Activated B cell treated with CpG ODN at 0.5 μM for 24 hours (primary cell): Measurements from ENCODE around the gene AGTRAP. TPM values are rescaled to one million over a fixed set of nuclear protein-coding genes. Genes with fewer than 3 reads are reported as not detected.

Experiments
- ATAC-seq: fragments of 200-7000 bp; cut with Tn5 transposase; one replicate; pipeline ENCODE4 v1.10.0; 2021; ENCODE audit warnings: low read depth, mild to moderate bottlenecking, moderate library complexity
- CTCF ChIA-PET: fragments of 350-600 bp; sonication (Branson Sonifier 250); formaldehyde crosslinking; loops from one replicate; lab custom pipeline; 2021; ENCODE audit warnings: antibody characterized with exemption; lab: Charles Lee
- POLR2A ChIA-PET: fragments of 350-600 bp; sonication (Branson Sonifier 250); formaldehyde crosslinking; loops from one replicate; lab custom pipeline; 2021; ENCODE audit warnings: antibody characterized with exemption; lab: Charles Lee
- DNase-seq: peaks from one replicate; pipeline ENCODE4 v3.0.0; 2022
- H3K27ac Mint-ChIP-seq: one replicate; pipeline ENCODE4 v1.8.0; 2020; ENCODE audit warnings: mixed read lengths
- H3K27me3 Mint-ChIP-seq: one replicate; pipeline ENCODE4 v1.8.0; 2021; ENCODE audit warnings: mixed read lengths
- H3K36me3 Mint-ChIP-seq: one replicate; pipeline ENCODE4 v1.8.0; 2021; ENCODE audit warnings: low read depth, mixed read lengths
- H3K4me1 Mint-ChIP-seq: one replicate; pipeline ENCODE4 v1.8.0; 2021; ENCODE audit warnings: mixed read lengths
- H3K4me3 Mint-ChIP-seq: one replicate; pipeline ENCODE4 v1.8.0; 2020; ENCODE audit warnings: mild to moderate bottlenecking, mixed read lengths
- H3K9me3 Mint-ChIP-seq: one replicate; pipeline ENCODE4 v1.8.0; 2020; ENCODE audit warnings: mixed read lengths
- CTCF ChIP-seq: fragments of 200-600 bp; IDR thresholded peaks from one replicate; pipeline ENCODE4 v1.8.0; 2022; ENCODE audit warnings: antibody characterized with exemption, mild to moderate bottlenecking
- intact Hi-C: fragments of 100-400 bp; cut with micrococcal nuclease; formaldehyde crosslinking; loops from one replicate; pipeline ENCODE4 v1.15.1; 2024
- total RNA-seq: library from RNA; stranded (reverse); gene quantifications from 2 replicates; pipeline ENCODE4 v1.2.3, GENCODE V29; 2022

AGTRAP gene
- total RNA-seq, 1 donor from 2014 or later: 13.9 TPM

GRCh38 chr1:11752359-11753088, 16.6 kb downstream of the AGTRAP start:
- POLR2A ChIA-PET: no interaction called here
- H3K4me3 Mint-ChIP-seq: no peak overlapping the region
- CTCF ChIA-PET: interaction anchor here (1.1 kb wide), 1 partner anchor 109 kb away, joined by 4 read pairs; no protein-coding TSS in a partner anchor

GRCh38 chr1:11753555-11754208, 17.7 kb downstream of the AGTRAP start:
- Mint-ChIP-seq H3K9me3 (no peaks in the 10 kb centered on the region), H3K4me3 (no peak overlapping the region), H3K27me3 (peaks cover 1% of the 10 kb centered on the region), H3K36me3 (peaks cover 6% of the 10 kb centered on the region), H3K27ac (no peak overlapping the region), H3K4me1 (peaks cover 6% of the 10 kb centered on the region)
- CTCF ChIA-PET: no interaction called here
- no peak for TF ChIP-seq CTCF
- DNase-seq (no peak), ATAC-seq (no peak)
- POLR2A ChIA-PET: no interaction called here
- intact Hi-C loops: no loop called here

More at GRCh38 chr1:11752359-11753088, 16.6 kb downstream of the AGTRAP start:
- Mint-ChIP-seq H3K27me3 (peaks cover 1% of the 10 kb centered on the region), H3K9me3 (no peaks in the 10 kb centered on the region), H3K27ac (no peak overlapping the region), H3K36me3 (peaks cover 6% of the 10 kb centered on the region), H3K4me1 (peaks cover 6% of the 10 kb centered on the region)
- no peak for ATAC-seq
- intact Hi-C loops: no loop called here
- TF ChIP-seq CTCF: no peak
- DNase-seq: no peak

- ATAC-seq (no peak), DNase-seq (no peak)
- H3K36me3 Mint-ChIP-seq: no peaks in the 10 kb centered on the region
- no peaks in the 10 kb centered on the region for H3K9me3 Mint-ChIP-seq
- peaks cover 8% of the 10 kb centered on the region for H3K27me3 Mint-ChIP-seq
- POLR2A ChIA-PET: no interaction called here
- TF ChIP-seq CTCF: no peak
- no peak overlapping the region for H3K27ac Mint-ChIP-seq
- intact Hi-C loops: no loop called here
- no peak overlapping the region for H3K4me3 Mint-ChIP-seq
- CTCF ChIA-PET: no interaction called here
- H3K4me1 Mint-ChIP-seq: peaks cover 5% of the 10 kb centered on the region
Measured at GRCh38 chr1:11757047-11757446, 21.1 kb downstream of the AGTRAP start.

- DNase-seq (no peak), ATAC-seq (no peak)
- H3K27ac Mint-ChIP-seq: no peak overlapping the region
- H3K36me3 Mint-ChIP-seq: no peaks in the 10 kb centered on the region
- TF ChIP-seq CTCF: no peak
- ChIA-PET POLR2A (no interaction called here), CTCF (no interaction called here)
- peaks cover 7% of the 10 kb centered on the region for H3K4me1 Mint-ChIP-seq
- intact Hi-C loops: no loop called here
- H3K9me3 Mint-ChIP-seq: no peaks in the 10 kb centered on the region
- no peak overlapping the region for H3K4me3 Mint-ChIP-seq
- H3K27me3 Mint-ChIP-seq: peaks cover 16% of the 10 kb centered on the region
Measured at GRCh38 chr1:11759791-11760190, 23.9 kb downstream of the AGTRAP start.

- POLR2A ChIA-PET: no interaction called here
- no peaks in the 10 kb centered on the region for H3K36me3 Mint-ChIP-seq
- DNase-seq (no peak), ATAC-seq (no peak)
- H3K4me1 Mint-ChIP-seq: peaks cover 7% of the 10 kb centered on the region
- intact Hi-C loops: no loop called here
- no peak overlapping the region for H3K27ac Mint-ChIP-seq
- no peak for TF ChIP-seq CTCF
- H3K9me3 Mint-ChIP-seq: no peaks in the 10 kb centered on the region
- H3K27me3 Mint-ChIP-seq: peaks cover 18% of the 10 kb centered on the region
- CTCF ChIA-PET: no interaction called here
- H3K4me3 Mint-ChIP-seq: no peak overlapping the region
Measured at GRCh38 chr1:11761285-11761684, 25.3 kb downstream of the AGTRAP start.
